ENCODE measurements around the gene STK16. TPM values are rescaled to one million over a fixed set of nuclear protein-coding genes. Genes with fewer than 3 reads are reported as not detected.

The STK16 gene
- total and polyA plus RNA-seq, 2 of the 13 experiments (the other 11 are each of a cell fraction or from before 2014, with no cell fraction given): 28.0 to 50.9 TPM

GRCh38 chr2:219253753-219254589 lies 8.7 kb downstream of the STK16 start, which contains the start of gene TUBA4A (continued):
- 0 out of 2 replicates have a peak, but pooled peaks have one; percentile 24 for TF ChIP-seq ZBTB43 (CRISPR knock-in tag; conservative IDR thresholded peaks at IDR 0.05)
- TF ChIP-seq CCDC6 (CRISPR knock-in tag; IDR thresholded peaks at IDR 0.05): no peak
- peak; percentile 84; the same call in 1 of the 2 replicates for TF ChIP-seq ZIK1 (CRISPR knock-in tag; IDR thresholded peaks at IDR 0.05; ENCODE audit: borderline replicate concordance, low read depth)
- TF ChIP-seq ZNF121 (CRISPR knock-in tag; IDR thresholded peaks at IDR 0.05): peak; percentile 38; the same call in 1 of the 2 replicates
- 0 out of 2 replicates have a peak, but pooled peaks have one; percentile 51 for TF ChIP-seq ZBTB34 (CRISPR knock-in tag; IDR thresholded peaks at IDR 0.05)
- peak; percentile 71 for TF ChIP-seq FOXC1 (CRISPR knock-in tag; IDR thresholded peaks at IDR 0.05; ENCODE audit: borderline replicate concordance)
- no peak for TF ChIP-seq PRDM10 (CRISPR knock-in tag; IDR thresholded peaks at IDR 0.05; ENCODE audit: low read depth)
- 0 out of 2 replicates have a peak, but pooled peaks have one; percentile 26 for TF ChIP-seq ZBTB3 (CRISPR knock-in tag; IDR thresholded peaks at IDR 0.05; ENCODE audit: borderline replicate concordance, low read depth)
- peak; percentile 77; the same call in 1 of the 2 replicates for TF ChIP-seq ZZZ3 (CRISPR knock-in tag; IDR thresholded peaks at IDR 0.05; ENCODE audit: borderline replicate concordance)
- peak; percentile 88; the same call in 1 of the 2 replicates for TF ChIP-seq ZFP90 (CRISPR knock-in tag; IDR thresholded peaks at IDR 0.05; ENCODE audit: borderline replicate concordance)
- peak; percentile 67; the same call in 1 of the 2 replicates for TF ChIP-seq DZIP1 (CRISPR knock-in tag; IDR thresholded peaks at IDR 0.05)
- TF ChIP-seq RBM39 (IDR thresholded peaks at IDR 0.05; ENCODE audit: low read depth, low read length, poor library complexity, severe bottlenecking): no peak
- TF ChIP-seq HBP1 (CRISPR knock-in tag; IDR thresholded peaks at IDR 0.05; ENCODE audit: low read depth): peak; percentile 51; the same call in 1 of the 2 replicates
- TF ChIP-seq AGO2 (optimal IDR thresholded peaks at IDR 0.05; ENCODE audit: low read depth, low read length): peak; percentile 12
- TF ChIP-seq ZNF460 (CRISPR knock-in tag; IDR thresholded peaks at IDR 0.05; ENCODE audit: borderline replicate concordance): no peak
